HG03432 (cell line): ENCODE measurements around the gene PRSS27.
A peak's percentile ranks its signal among the peaks of the same experiment; 100 is the strongest.

Experiments used
- ATAC-seq: cut with Tn5 transposase; IDR thresholded peaks from one replicate; pipeline ENCODE4 v1.9.1; 2021; ENCODE audit warnings: mild to moderate bottlenecking, moderate library complexity; ENCODE audit not compliant: unreplicated experiment

The PRSS27 gene

GRCh38 chr16:2720064-2720457 is at the start of gene PRSS27:
PRSS27 (minus strand) TSS chr16:2720224; CDS start chr16:2720160, 64 bp downstream.
- ATAC-seq, result no peak

- ATAC-seq, result no peak
These were observed 49.6 kb upstream of the PRSS27 start for GRCh38 chr16:2769675-2770056.

- ATAC-seq, result no peak
These were observed 49.1 kb upstream of the PRSS27 start for GRCh38 chr16:2769100-2769529.

- ATAC-seq, result no peak
These were observed 48.5 kb upstream of the PRSS27 start for GRCh38 chr16:2768403-2769089.

GRCh38 chr16:2767891-2768290 is 47.9 kb upstream of the PRSS27 start:
- ATAC-seq, result no peak

GRCh38 chr16:2767140-2767731 is 47.2 kb upstream of the PRSS27 start:
- no peak for ATAC-seq

GRCh38 chr16:2766430-2767139 is 46.6 kb upstream of the PRSS27 start:
- no peak for ATAC-seq

GRCh38 chr16:2765462-2766404 is 45.7 kb upstream of the PRSS27 start:
- ATAC-seq, result no peak

- ATAC-seq, result no peak
These were observed 44.7 kb upstream of the PRSS27 start for GRCh38 chr16:2764718-2765117.

- ATAC-seq, result no peak
These were observed 43.1 kb upstream of the PRSS27 start for GRCh38 chr16:2763173-2763572.

- no peak for ATAC-seq
These were observed 42.7 kb upstream of the PRSS27 start for GRCh38 chr16:2762711-2763110.

GRCh38 chr16:2761886-2762583 is 42.0 kb upstream of the PRSS27 start:
- no peak for ATAC-seq

- ATAC-seq, result no peak
These were observed 41.4 kb upstream of the PRSS27 start for GRCh38 chr16:2761472-2761871.

- ATAC-seq, result no peak
These were observed 37.3 kb upstream of the PRSS27 start for GRCh38 chr16:2757344-2757743.

GRCh38 chr16:2756288-2757015 is 36.4 kb upstream of the PRSS27 start:
- ATAC-seq, result no peak

GRCh38 chr16:2755158-2755557 is 35.1 kb upstream of the PRSS27 start:
- no peak for ATAC-seq

GRCh38 chr16:2753733-2754020 is 33.7 kb upstream of the PRSS27 start:
- ATAC-seq, result no peak

- ATAC-seq, result peak; percentile 43
These were observed 33.1 kb upstream of the PRSS27 start for GRCh38 chr16:2752850-2753732.
